Gastrocnemius medialis (tissue), 4 donors: Measurements from ENCODE around the gene PRDX3.

Source experiments
- CTCF ChIP-seq, 5 experiments: fragments of 450-650 bp in 3 of 5; fragments of 200-600 bp in 2 of 5; sonication (generic) in 2 of 5; IDR thresholded peaks in 4 of 5; conservative IDR thresholded peaks in 1 of 5; 1 replicate in 4 of 5; 2 replicates in 1 of 5; pipeline ENCODE4 v1.5.1; 2016 to 2019; ENCODE audit warnings: antibody characterized with exemption in 5 of 5, mild to moderate bottlenecking in 3 of 5, moderate library complexity in 3 of 5
- POLR2A ChIP-seq, 2 donors: fragments of 450-650 bp; IDR thresholded peaks; one replicate each; pipeline ENCODE4 v1.6.1; 2017; ENCODE audit warnings: antibody characterized with exemption in 2 of 2, mild to moderate bottlenecking in 2 of 2, moderate library complexity in 2 of 2

GRCh38 chr10:119138346-119139306 is 40.0 kb downstream of the PRDX3 start:
- TF ChIP-seq CTCF (IDR thresholded peaks at IDR 0.05 in 4 of 5, conservative IDR thresholded peaks at IDR 0.05 in 1 of 5) = no peak
- no peak for TF ChIP-seq POLR2A (IDR thresholded peaks at IDR 0.05)
